ENCODE measurements around the gene AMPD1.

- TF ChIP-seq EZH2 (IDR thresholded peaks at IDR 0.05; ENCODE audit: borderline replicate concordance, insufficient read depth, low read depth, low read length, poor library complexity, severe bottlenecking) (no peak), CTCF (IDR thresholded peaks at IDR 0.05) (no peak)
These were observed 1.5 kb upstream of the AMPD1 start for GRCh38 chr1:114696810-114697209.

All from B cell (primary cell).